Subcutaneous abdominal adipose tissue (tissue), 5 donors: ENCODE results near the gene ABI1.

Experiments used
- H3K27ac ChIP-seq: one replicate; pipeline ENCODE4 v1.7.0; 2013; ENCODE audit warnings: low read depth, mild to moderate bottlenecking, inconsistent platforms, low read length, moderate library complexity
- H3K27me3 ChIP-seq, 5 donors: one replicate each; pipeline ENCODE4 v1.7.0; 2013; ENCODE audit warnings: low read length in 5 of 5, inconsistent platforms in 1 of 5; ENCODE audit not compliant: control insufficient read depth in 5 of 5, insufficient read depth in 4 of 5
- H3K36me3 ChIP-seq, 5 donors: one replicate each; pipeline ENCODE4 v1.7.0; 2013; ENCODE audit warnings: low read length in 5 of 5; ENCODE audit not compliant: control insufficient read depth in 5 of 5, insufficient read depth in 5 of 5
- H3K4me1 ChIP-seq, 5 donors: one replicate each; pipeline ENCODE4 v1.7.0; 2013; ENCODE audit warnings: low read length in 5 of 5, mild to moderate bottlenecking in 3 of 5, moderate library complexity in 1 of 5; ENCODE audit not compliant: control insufficient read depth in 5 of 5, insufficient read depth in 5 of 5
- H3K4me3 ChIP-seq, 5 donors: one replicate each; pipeline ENCODE4 v1.7.0; 2013; ENCODE audit warnings: low read length in 5 of 5, low read depth in 1 of 5
- H3K9ac ChIP-seq, 5 donors: one replicate each; pipeline ENCODE4 v1.7.0; 2013; ENCODE audit warnings: low read length in 5 of 5, mild to moderate bottlenecking in 4 of 5, moderate library complexity in 3 of 5
- H3K9me3 ChIP-seq, 5 donors: one replicate each; pipeline ENCODE4 v1.7.0; 2013; ENCODE audit warnings: low read length in 5 of 5; ENCODE audit not compliant: control insufficient read depth in 5 of 5
- donor health status: healthy.
- donor health status: healthy.
- donor health status: healthy.
- donor health status: healthy.
- donor health status: healthy.

Gene ABI1

DNA sequence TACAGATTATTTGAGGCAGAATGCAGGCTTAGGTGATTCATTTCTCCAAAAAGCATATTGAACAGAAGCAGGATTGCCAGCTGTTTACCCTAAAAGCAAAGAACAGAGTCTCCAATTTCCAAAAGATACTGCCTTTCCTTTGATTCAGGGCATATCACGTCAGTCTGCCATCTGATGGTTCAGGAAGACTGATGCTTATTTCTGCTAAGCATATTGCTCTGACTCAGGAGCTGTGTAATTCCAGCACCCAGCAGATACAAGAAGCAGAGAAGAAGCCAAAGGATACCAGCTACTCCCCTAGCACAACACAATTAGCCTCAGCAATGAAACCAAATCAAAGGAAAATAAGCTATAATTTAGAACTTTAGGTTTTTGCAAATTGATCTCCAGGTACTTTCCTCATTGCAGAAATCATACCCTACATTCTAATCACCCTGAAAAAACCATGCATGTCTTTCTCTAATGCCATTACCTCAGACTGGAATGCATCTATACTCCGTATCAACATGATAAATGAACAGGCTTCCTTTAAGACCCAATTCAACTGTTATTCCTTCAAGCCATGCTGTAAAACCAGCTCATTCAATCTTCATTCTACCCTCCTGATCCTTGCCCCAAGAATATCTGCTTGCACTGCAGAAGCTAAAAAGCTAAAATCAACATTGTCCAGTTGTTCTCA lies 55.1 kb downstream of the ABI1 start:
- Histone ChIP-seq H3K9ac (no peak overlapping the region), H3K4me3 (no peak overlapping the region), H3K9me3 (no peaks in the 10 kb centered on the region), H3K36me3 (no peaks in the 10 kb centered on the region), H3K27ac (no peak overlapping the region), H3K27me3 (no peaks in the 10 kb centered on the region), H3K4me1 (peaks cover 0 to 32% (median 11%) of the 10 kb centered on the region in 5 donors)

DNA sequence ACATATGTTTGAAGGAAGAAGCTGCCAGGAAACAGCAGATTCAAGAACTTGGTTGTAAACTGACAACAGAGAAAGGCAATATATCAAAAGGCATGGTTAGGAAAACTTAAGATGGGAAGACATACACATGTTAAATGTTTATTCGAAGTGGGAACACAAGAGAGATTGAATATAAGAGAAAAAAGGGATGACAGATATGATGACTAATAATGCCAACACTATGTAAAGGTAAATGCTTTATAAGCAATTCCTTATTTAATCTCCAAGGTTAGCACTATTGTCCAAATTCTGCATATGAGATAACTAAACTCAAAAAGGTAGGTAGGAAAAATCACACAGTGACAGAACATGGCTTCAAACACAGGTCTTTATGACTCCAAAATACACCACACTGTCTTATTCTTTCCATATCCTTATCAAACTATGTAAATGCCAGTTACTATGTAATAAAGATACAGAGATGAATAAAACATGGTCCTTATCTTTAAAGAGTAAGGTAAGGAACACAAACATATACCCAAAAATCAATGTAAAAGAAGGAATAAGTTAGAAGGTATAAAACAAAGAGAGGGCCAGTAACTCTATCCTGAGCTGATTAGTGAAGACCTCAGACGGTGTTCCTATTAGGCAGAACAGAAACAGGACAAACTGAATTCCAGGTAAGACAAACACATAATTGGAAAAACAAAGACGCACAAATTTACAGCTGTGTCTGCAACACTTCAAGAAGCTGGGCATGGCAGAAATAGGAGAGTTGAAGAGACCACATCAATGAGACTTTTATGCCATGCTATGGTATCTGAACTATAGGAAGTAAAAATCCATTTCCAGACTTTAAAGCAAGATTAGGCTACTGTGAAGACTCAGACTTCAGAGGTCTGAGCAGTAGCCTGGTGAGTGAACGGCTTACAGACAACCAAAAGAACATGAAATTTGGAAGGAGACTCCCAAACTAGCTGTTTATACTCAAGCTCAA lies 56.1 kb downstream of the ABI1 start:
- Histone ChIP-seq H3K9ac (no peak overlapping the region), H3K4me3 (no peak overlapping the region), H3K9me3 (no peaks in the 10 kb centered on the region), H3K4me1 (peaks cover 0 to 32% (median 11%) of the 10 kb centered on the region in 5 donors), H3K27ac (no peak overlapping the region), H3K27me3 (no peaks in the 10 kb centered on the region), H3K36me3 (no peaks in the 10 kb centered on the region)

GRCh38 chr10:26803849-26804248 lies 56.9 kb downstream of the ABI1 start:
- no peak overlapping the region for H3K27ac ChIP-seq
- no peak overlapping the region for H3K9ac ChIP-seq
- H3K4me1 ChIP-seq, result peaks cover 0 to 39% (median 14%) of the 10 kb centered on the region in 5 donors
- no peak overlapping the region for H3K4me3 ChIP-seq
- H3K9me3 ChIP-seq, result no peaks in the 10 kb centered on the region
- no peaks in the 10 kb centered on the region for H3K27me3 ChIP-seq
- no peaks in the 10 kb centered on the region for H3K36me3 ChIP-seq

DNA sequence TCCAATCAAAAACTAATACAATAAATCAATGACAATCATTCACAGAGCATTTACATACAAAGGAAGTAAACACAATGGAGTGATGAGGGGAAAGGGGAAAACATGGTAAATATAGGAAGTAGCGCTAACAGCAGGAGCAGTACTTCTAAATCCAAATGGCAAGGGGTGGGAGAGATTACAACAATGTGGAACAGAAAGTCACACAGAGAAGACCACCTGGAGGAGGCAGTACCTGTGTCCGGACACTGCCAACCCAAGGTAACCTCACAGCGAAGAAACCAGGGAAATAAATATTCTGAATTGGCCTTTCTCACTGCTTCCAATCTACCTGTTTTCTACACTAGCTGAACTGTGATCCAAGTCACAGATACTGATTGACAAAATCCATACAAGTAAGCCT lies 58.2 kb downstream of the ABI1 start:
- no peaks in the 10 kb centered on the region for H3K9me3 ChIP-seq
- peaks cover 0 to 39% (median 13%) of the 10 kb centered on the region in 5 donors for H3K4me1 ChIP-seq
- H3K4me3 ChIP-seq, result no peak overlapping the region
- H3K36me3 ChIP-seq, result no peaks in the 10 kb centered on the region
- H3K9ac ChIP-seq, result no peak overlapping the region
- no peak overlapping the region for H3K27ac ChIP-seq
- H3K27me3 ChIP-seq, result no peaks in the 10 kb centered on the region

DNA sequence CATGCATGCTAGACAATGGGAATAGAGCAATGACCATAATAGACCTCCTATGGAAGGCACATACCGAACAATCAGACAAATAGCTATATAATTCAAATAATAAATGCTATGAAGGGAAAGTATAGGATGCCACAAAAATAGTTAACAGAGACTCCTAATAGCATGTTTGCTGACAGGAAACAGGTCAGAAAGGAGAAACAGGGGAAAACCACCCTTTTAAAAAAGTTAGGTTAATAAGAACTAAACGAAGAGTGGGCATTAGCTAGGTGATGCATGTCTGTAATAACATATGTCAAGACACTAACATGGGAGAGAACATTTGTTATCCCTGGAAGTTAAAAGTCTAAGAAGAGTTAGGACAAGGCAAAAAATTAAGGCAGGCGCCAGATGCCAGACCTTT lies 58.9 kb downstream of the ABI1 start:
- H3K27me3 ChIP-seq, result no peaks in the 10 kb centered on the region
- no peak overlapping the region for H3K9ac ChIP-seq
- no peaks in the 10 kb centered on the region for H3K36me3 ChIP-seq
- H3K27ac ChIP-seq, result no peak overlapping the region
- H3K9me3 ChIP-seq, result no peaks in the 10 kb centered on the region
- peaks cover 0 to 39% (median 11%) of the 10 kb centered on the region in 5 donors for H3K4me1 ChIP-seq
- no peak overlapping the region for H3K4me3 ChIP-seq

DNA sequence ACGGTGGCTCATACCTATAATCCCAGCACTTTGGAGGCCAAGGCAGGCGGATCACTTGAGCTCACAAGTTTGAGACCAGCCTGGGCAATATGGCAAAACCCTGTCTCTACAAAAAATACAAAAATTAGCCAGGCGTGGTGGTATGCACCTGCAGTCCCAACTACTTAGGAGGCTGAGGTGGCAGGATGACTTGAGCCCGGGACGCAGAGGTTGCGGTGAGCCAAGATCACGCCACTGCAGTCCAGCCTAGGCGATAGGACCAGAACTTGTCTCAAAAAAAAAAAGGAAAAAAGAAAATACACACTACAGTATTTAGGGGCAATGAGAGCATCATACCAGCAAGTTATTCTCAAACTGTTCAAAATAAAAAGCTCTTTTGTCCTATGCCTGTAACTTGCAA lies 59.5 kb downstream of the ABI1 start:
- peaks cover 0 to 39% (median 11%) of the 10 kb centered on the region in 5 donors for H3K4me1 ChIP-seq
- H3K9ac ChIP-seq, result no peak overlapping the region
- no peaks in the 10 kb centered on the region for H3K27me3 ChIP-seq
- no peaks in the 10 kb centered on the region for H3K36me3 ChIP-seq
- H3K9me3 ChIP-seq, result peaks cover 0 to 2% (median 0%) of the 10 kb centered on the region in 5 donors
- H3K27ac ChIP-seq, result no peak overlapping the region
- no peak overlapping the region for H3K4me3 ChIP-seq

DNA sequence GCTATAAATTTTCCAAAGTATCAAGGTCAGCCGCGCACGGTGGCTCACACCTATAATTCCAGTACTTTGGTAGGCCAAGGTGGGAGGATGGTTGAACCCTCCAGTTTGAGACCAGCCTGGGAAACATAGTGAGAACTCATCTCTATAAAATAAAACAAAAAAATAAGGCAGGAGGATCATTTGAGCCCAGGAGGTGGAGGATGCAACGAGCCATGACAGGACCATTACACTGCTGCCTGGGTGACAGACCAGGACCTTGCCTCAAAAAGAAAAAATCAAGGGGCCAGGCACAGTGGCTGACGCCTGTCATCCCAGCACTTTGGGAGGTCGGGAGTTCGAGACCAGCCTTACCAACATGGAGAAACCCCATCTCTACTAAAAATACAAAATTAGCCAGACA lies 60.3 kb downstream of the ABI1 start:
- H3K27ac ChIP-seq, result no peak overlapping the region
- no peaks in the 10 kb centered on the region for H3K36me3 ChIP-seq
- peaks cover 0 to 3% (median 0%) of the 10 kb centered on the region in 5 donors for H3K9me3 ChIP-seq
- H3K9ac ChIP-seq, result no peak overlapping the region
- H3K27me3 ChIP-seq, result no peaks in the 10 kb centered on the region
- no peak overlapping the region for H3K4me3 ChIP-seq
- peaks cover 0 to 33% (median 11%) of the 10 kb centered on the region in 5 donors for H3K4me1 ChIP-seq

DNA sequence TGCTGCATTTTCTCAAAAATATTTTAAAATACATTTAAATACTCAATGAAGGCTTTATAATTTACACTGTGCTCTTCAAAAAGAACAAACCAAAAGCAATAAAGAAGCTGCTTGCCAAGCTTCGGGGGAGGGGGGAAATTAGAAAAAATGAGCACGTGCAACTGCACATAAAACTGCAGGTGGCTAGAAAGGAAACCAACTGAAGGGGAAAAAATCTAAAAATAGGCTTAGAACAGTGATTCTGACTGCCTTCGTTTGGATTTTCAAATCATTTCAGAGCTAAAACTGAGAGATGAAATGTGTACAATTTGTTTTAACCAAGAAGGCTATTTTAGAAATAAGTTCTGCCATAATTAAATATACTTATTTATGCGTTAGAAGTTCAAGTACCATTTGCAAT lies 61.4 kb downstream of the ABI1 start:
- H3K4me1 ChIP-seq, result peaks cover 0 to 30% (median 11%) of the 10 kb centered on the region in 5 donors
- H3K9ac ChIP-seq, result no peak overlapping the region
- H3K27ac ChIP-seq, result no peak overlapping the region
- H3K36me3 ChIP-seq, result no peaks in the 10 kb centered on the region
- no peak overlapping the region for H3K4me3 ChIP-seq
- H3K9me3 ChIP-seq, result peaks cover 0 to 5% (median 0%) of the 10 kb centered on the region in 5 donors
- no peaks in the 10 kb centered on the region for H3K27me3 ChIP-seq

- Histone ChIP-seq H3K27me3 (no peaks in the 10 kb centered on the region), H3K9ac (no peak overlapping the region), H3K36me3 (no peaks in the 10 kb centered on the region), H3K4me3 (no peak overlapping the region), H3K27ac (no peak overlapping the region), H3K4me1 (peaks cover 0 to 20% (median 9%) of the 10 kb centered on the region in 5 donors), H3K9me3 (peaks cover 0 to 5% (median 0%) of the 10 kb centered on the region in 5 donors)
Observed at GRCh38 chr10:26798298-26798697, 62.5 kb downstream of the ABI1 start.

DNA sequence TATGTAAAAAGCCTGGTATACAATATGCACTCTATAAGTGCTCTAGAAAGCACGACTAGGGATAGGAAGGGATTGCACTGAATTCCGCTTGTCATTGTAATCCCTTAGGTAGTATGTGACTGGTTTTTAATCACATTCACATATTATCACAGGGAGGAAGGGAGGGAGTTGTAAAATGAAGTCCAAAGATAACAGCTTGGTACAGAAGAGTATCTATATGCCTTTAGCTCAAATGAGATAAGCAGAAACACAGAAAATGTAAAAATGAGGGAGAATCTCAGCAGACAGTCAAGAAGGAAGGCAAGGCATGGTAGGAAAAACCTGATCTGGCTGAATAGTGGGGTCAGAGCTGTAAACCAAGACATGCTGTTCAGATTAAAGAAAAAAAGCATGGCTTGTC lies 63.4 kb downstream of the ABI1 start:
- no peak overlapping the region for H3K9ac ChIP-seq
- H3K27me3 ChIP-seq, result no peaks in the 10 kb centered on the region
- peaks cover 0 to 16% (median 12%) of the 10 kb centered on the region in 5 donors for H3K4me1 ChIP-seq
- no peaks in the 10 kb centered on the region for H3K36me3 ChIP-seq
- H3K27ac ChIP-seq, result no peak overlapping the region
- peaks cover 0 to 5% (median 0%) of the 10 kb centered on the region in 5 donors for H3K9me3 ChIP-seq
- no peak overlapping the region for H3K4me3 ChIP-seq
